OCI-LY1 (cell line): ENCODE results near the gene GATA2.

Experiments used
- H2AFZ ChIP-seq: fragments of 200-600 bp; sonication (generic), shearing (Covaris generic); 2 replicates; pipeline ENCODE4 v1.6.0; 2014; ENCODE audit warnings: antibody characterized with exemption, mild to moderate bottlenecking, low read length
- H3F3A ChIP-seq: fragments of 200-600 bp; sonication (generic), shearing (Covaris generic); 2 replicates; pipeline ENCODE4 v1.6.0; 2014; ENCODE audit warnings: mild to moderate bottlenecking, antibody characterized with exemption, low read length, moderate library complexity; ENCODE audit not compliant: insufficient read depth
- H3K27ac ChIP-seq: fragments of 200-600 bp; sonication (generic); 2 replicates; pipeline ENCODE4 v1.5.1; 2014; ENCODE audit warnings: low read length, mixed run types, mild to moderate bottlenecking, low read depth; ENCODE audit not compliant: poor library complexity, severe bottlenecking
- H3K27me3 ChIP-seq: fragments of 200-600 bp; sonication (generic); 2 replicates; pipeline ENCODE4 v1.6.0; 2014; ENCODE audit warnings: antibody characterized with exemption, mild to moderate bottlenecking, low read length, moderate library complexity; ENCODE audit not compliant: insufficient read depth
- H3K36me3 ChIP-seq: fragments of 200-600 bp; sonication (generic); 2 replicates; pipeline ENCODE4 v1.6.1; 2014; ENCODE audit warnings: mild to moderate bottlenecking, antibody characterized with exemption, low read length, moderate library complexity, mixed read lengths; ENCODE audit not compliant: insufficient read depth
- H3K4me1 ChIP-seq: fragments of 200-600 bp; sonication (generic); 2 replicates; pipeline ENCODE4 v1.5.1; 2014; ENCODE audit warnings: mild to moderate bottlenecking, low read length, moderate library complexity; ENCODE audit not compliant: insufficient read depth, severe bottlenecking
- H3K4me2 ChIP-seq: fragments of 200-600 bp; sonication (generic), shearing (Covaris generic); 2 replicates; pipeline ENCODE4 v1.6.1; 2014; ENCODE audit warnings: low read length
- H3K4me3 ChIP-seq: fragments of 200-600 bp; sonication (generic); 2 replicates; pipeline ENCODE4 v1.5.1; 2014; ENCODE audit warnings: low read length, low read depth, mild to moderate bottlenecking, mixed read lengths; ENCODE audit not compliant: poor library complexity, severe bottlenecking
- H3K79me2 ChIP-seq: fragments of 200-600 bp; shearing (Covaris generic); 2 replicates; pipeline ENCODE4 v1.6.1; 2016; ENCODE audit warnings: mixed run types, low read length, mixed read lengths; ENCODE audit not compliant: insufficient read depth
- H3K9ac ChIP-seq: fragments of 200-600 bp; sonication (generic), shearing (Covaris generic); 2 replicates; pipeline ENCODE4 v1.6.1; 2014; ENCODE audit warnings: mild to moderate bottlenecking, low read length, mixed read lengths
- H3K9me2 ChIP-seq: fragments of 200-600 bp; sonication (generic), shearing (Covaris generic); 2 replicates; pipeline ENCODE4 v1.6.1; 2014; ENCODE audit warnings: low read depth, mild to moderate bottlenecking, low read length, mixed read lengths
- H3K9me3 ChIP-seq: fragments of 200-600 bp; shearing (Covaris generic); 2 replicates; pipeline ENCODE4 v1.6.1; 2014; ENCODE audit warnings: low read length, mixed read lengths
- H4K20me1 ChIP-seq: fragments of 200-600 bp; sonication (generic), shearing (Covaris generic); 2 replicates; pipeline ENCODE4 v1.6.0; 2016; ENCODE audit warnings: mild to moderate bottlenecking, low read length; ENCODE audit not compliant: insufficient read depth
- EZH2 ChIP-seq: fragments of 200-600 bp; sonication (generic), shearing (Covaris generic); IDR thresholded peaks from 2 replicates; pipeline ENCODE4 v1.8.0; 2017; ENCODE audit warnings: borderline replicate concordance, mixed run types, mild to moderate bottlenecking, antibody characterized with exemption, low read length, moderate library complexity, mixed read lengths
- TF ChIP-seq, protein P1 (sequence below): fragments of 200-600 bp; sonication (generic), shearing (Covaris generic); IDR thresholded peaks from 2 replicates; pipeline ENCODE4 v1.5.1; 2017; ENCODE audit warnings: mild to moderate bottlenecking, antibody characterized with exemption, low read length, moderate library complexity, mixed read lengths

GATA2 gene

DNA sequence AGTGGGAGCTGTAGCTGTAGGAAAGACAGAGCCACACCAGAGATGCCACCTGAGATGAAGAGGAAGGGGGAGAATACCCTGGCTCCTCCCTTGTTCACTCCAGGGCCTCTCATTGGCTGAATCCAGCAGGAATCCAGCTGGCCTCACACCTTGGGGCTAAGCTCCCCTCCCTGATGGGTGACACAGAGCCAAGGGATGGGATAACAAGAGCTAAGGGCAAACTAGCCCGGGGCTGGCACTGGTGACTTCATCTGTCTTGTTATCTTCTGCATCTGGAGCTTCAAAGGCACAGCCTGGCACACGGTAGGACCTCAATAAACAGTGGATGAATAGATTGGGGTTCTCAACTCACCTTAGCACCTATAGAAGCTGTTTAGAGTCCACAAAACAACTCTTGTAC, 13.8 kb upstream of the GATA2 start:
- Histone ChIP-seq H3K4me3 (no peak overlapping the region), H3K27me3 (peaks cover 4% of the 10 kb centered on the region; the same call in 1 of the 2 replicates), H3K27ac (no peak overlapping the region), H3K4me1 (no peaks in the 10 kb centered on the region), H3K9me3 (no peaks in the 10 kb centered on the region), H3K9me2 (no peaks in the 10 kb centered on the region), H3K4me2 (no peak overlapping the region), H3K36me3 (no peaks in the 10 kb centered on the region; the same call in 1 of the 2 replicates), H3F3A (no peaks in the 10 kb centered on the region), H4K20me1 (no peaks in the 10 kb centered on the region), H3K79me2 (no peaks in the 10 kb centered on the region), H2AFZ (no peak overlapping the region), H3K9ac (no peak overlapping the region)
- TF ChIP-seq EZH2: no peak
- TF ChIP-seq, protein P1, sequence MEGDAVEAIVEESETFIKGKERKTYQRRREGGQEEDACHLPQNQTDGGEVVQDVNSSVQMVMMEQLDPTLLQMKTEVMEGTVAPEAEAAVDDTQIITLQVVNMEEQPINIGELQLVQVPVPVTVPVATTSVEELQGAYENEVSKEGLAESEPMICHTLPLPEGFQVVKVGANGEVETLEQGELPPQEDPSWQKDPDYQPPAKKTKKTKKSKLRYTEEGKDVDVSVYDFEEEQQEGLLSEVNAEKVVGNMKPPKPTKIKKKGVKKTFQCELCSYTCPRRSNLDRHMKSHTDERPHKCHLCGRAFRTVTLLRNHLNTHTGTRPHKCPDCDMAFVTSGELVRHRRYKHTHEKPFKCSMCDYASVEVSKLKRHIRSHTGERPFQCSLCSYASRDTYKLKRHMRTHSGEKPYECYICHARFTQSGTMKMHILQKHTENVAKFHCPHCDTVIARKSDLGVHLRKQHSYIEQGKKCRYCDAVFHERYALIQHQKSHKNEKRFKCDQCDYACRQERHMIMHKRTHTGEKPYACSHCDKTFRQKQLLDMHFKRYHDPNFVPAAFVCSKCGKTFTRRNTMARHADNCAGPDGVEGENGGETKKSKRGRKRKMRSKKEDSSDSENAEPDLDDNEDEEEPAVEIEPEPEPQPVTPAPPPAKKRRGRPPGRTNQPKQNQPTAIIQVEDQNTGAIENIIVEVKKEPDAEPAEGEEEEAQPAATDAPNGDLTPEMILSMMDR: no peak

GRCh38 chr3:128505771-128506170, 12.8 kb upstream of the GATA2 start:
- H3K27ac ChIP-seq: no peak overlapping the region
- no peaks in the 10 kb centered on the region for H3K9me2 ChIP-seq
- no peaks in the 10 kb centered on the region for H3K4me1 ChIP-seq
- H3K9ac ChIP-seq: no peak overlapping the region
- no peaks in the 10 kb centered on the region for H4K20me1 ChIP-seq
- no peaks in the 10 kb centered on the region for H3F3A ChIP-seq
- H3K36me3 ChIP-seq: no peaks in the 10 kb centered on the region; the same call in 1 of the 2 replicates
- no peak overlapping the region for H2AFZ ChIP-seq
- H3K27me3 ChIP-seq: peaks cover 4% of the 10 kb centered on the region; the same call in 1 of the 2 replicates
- no peaks in the 10 kb centered on the region for H3K9me3 ChIP-seq
- H3K79me2 ChIP-seq: no peaks in the 10 kb centered on the region
- H3K4me2 ChIP-seq: no peak overlapping the region
- no peak for TF ChIP-seq EZH2
- TF ChIP-seq, protein P1: no peak
- H3K4me3 ChIP-seq: no peak overlapping the region

GRCh38 chr3:128504963-128505730, 12.1 kb upstream of the GATA2 start:
- Histone ChIP-seq H2AFZ (no peak overlapping the region), H3K9ac (no peak overlapping the region), H3K27me3 (peaks cover 4% of the 10 kb centered on the region; the same call in 1 of the 2 replicates), H3K9me3 (no peaks in the 10 kb centered on the region), H3K36me3 (no peaks in the 10 kb centered on the region; the same call in 1 of the 2 replicates), H3F3A (no peaks in the 10 kb centered on the region), H3K9me2 (no peaks in the 10 kb centered on the region), H3K4me2 (no peak overlapping the region), H4K20me1 (no peaks in the 10 kb centered on the region), H3K4me1 (no peaks in the 10 kb centered on the region), H3K79me2 (no peaks in the 10 kb centered on the region), H3K27ac (no peak overlapping the region), H3K4me3 (no peak overlapping the region)
- TF ChIP-seq EZH2: no peak
- TF ChIP-seq, protein P1: no peak
